Measurements from ENCODE around the gene NUAK2.

Gene NUAK2

GRCh38 chr1:205340676-205341075 is 19.1 kb upstream of the NUAK2 start:
- no peaks in the 10 kb centered on the region for H3K9me3 Mint-ChIP-seq
- no peak overlapping the region for H3K4me3 Mint-ChIP-seq
- CTCF ChIA-PET = interaction anchor here (1.3 to 1.8 kb wide), 3 partner anchors 15 to 90 kb away, joined by 3 to 8 read pairs (median 6); no protein-coding TSS in a partner anchor
- peaks cover 97% of the 10 kb centered on the region for H3K27me3 Mint-ChIP-seq
- H3K27ac Mint-ChIP-seq = no peak overlapping the region
- H3K36me3 Mint-ChIP-seq = no peaks in the 10 kb centered on the region
- DNase-seq = no peak
- peaks cover 4% of the 10 kb centered on the region for H3K4me1 Mint-ChIP-seq

- Mint-ChIP-seq H3K9me3 (no peaks in the 10 kb centered on the region), H3K4me1 (peaks cover 4% of the 10 kb centered on the region), H3K4me3 (no peak overlapping the region), H3K27me3 (peaks cover 95% of the 10 kb centered on the region), H3K27ac (no peak overlapping the region), H3K36me3 (no peaks in the 10 kb centered on the region)
- CTCF ChIA-PET = interaction anchor here (0.7 to 2.1 kb wide), 8 partner anchors 10 to 184 kb away, joined by 3 to 8 read pairs (median 5); no protein-coding TSS in a partner anchor
- DNase-seq = no peak
These were observed 18.2 kb upstream of the NUAK2 start for GRCh38 chr1:205339717-205340116.

GRCh38 chr1:205339197-205339702 is 17.7 kb upstream of the NUAK2 start:
- Mint-ChIP-seq H3K4me3 (no peak overlapping the region), H3K9me3 (no peaks in the 10 kb centered on the region), H3K27me3 (peaks cover 94% of the 10 kb centered on the region), H3K4me1 (peaks cover 2% of the 10 kb centered on the region), H3K36me3 (no peaks in the 10 kb centered on the region), H3K27ac (no peak overlapping the region)
- no peak for DNase-seq
- CTCF ChIA-PET = interaction anchor here (1.2 to 2.1 kb wide), 6 partner anchors 10 to 185 kb away, joined by 4 to 8 read pairs (median 6); no protein-coding TSS in a partner anchor

- Mint-ChIP-seq H3K27me3 (peaks cover 94% of the 10 kb centered on the region), H3K36me3 (no peaks in the 10 kb centered on the region), H3K27ac (no peak overlapping the region), H3K4me1 (no peaks in the 10 kb centered on the region), H3K4me3 (no peak overlapping the region), H3K9me3 (no peaks in the 10 kb centered on the region)
- DNase-seq = no peak
- CTCF ChIA-PET = interaction anchor here (1.5 to 29.1 kb wide), 4 partner anchors 12 to 148 kb away, joined by 3 to 1108 read pairs (median 38); no protein-coding TSS in a partner anchor
These were observed 16.5 kb upstream of the NUAK2 start for GRCh38 chr1:205338011-205338410.

- CTCF ChIA-PET = interaction anchor here (0.7 to 29.1 kb wide), 14 partner anchors 9 to 318 kb away, joined by 3 to 1108 read pairs (median 8); no protein-coding TSS in a partner anchor
- no peak for DNase-seq
- H3K36me3 Mint-ChIP-seq = no peaks in the 10 kb centered on the region
- H3K9me3 Mint-ChIP-seq = no peaks in the 10 kb centered on the region
- peaks cover 94% of the 10 kb centered on the region for H3K27me3 Mint-ChIP-seq
- H3K27ac Mint-ChIP-seq = no peak overlapping the region
- H3K4me1 Mint-ChIP-seq = no peaks in the 10 kb centered on the region
- H3K4me3 Mint-ChIP-seq = no peak overlapping the region
These were observed 15.9 kb upstream of the NUAK2 start for GRCh38 chr1:205337481-205337880.

- Mint-ChIP-seq H3K27me3 (peaks cover 92% of the 10 kb centered on the region), H3K4me1 (no peaks in the 10 kb centered on the region), H3K9me3 (no peaks in the 10 kb centered on the region), H3K27ac (no peak overlapping the region), H3K4me3 (no peak overlapping the region), H3K36me3 (no peaks in the 10 kb centered on the region)
- DNase-seq = peak; percentile 88
- CTCF ChIA-PET = interaction anchor here (0.6 to 29.1 kb wide), 27 partner anchors 9 to 321 kb away, joined by 3 to 1108 read pairs (median 5); partner anchors contain the start of genes KLHDC8A and NUAK2
These were observed 14.1 kb upstream of the NUAK2 start for GRCh38 chr1:205335692-205336091.

GRCh38 chr1:205332015-205332791 is 10.7 kb upstream of the NUAK2 start:
- Mint-ChIP-seq H3K4me1 (no peaks in the 10 kb centered on the region), H3K9me3 (no peaks in the 10 kb centered on the region), H3K27ac (no peak overlapping the region), H3K27me3 (peaks cover 89% of the 10 kb centered on the region), H3K36me3 (no peaks in the 10 kb centered on the region), H3K4me3 (no peak overlapping the region)
- no peak for DNase-seq
- CTCF ChIA-PET = interaction anchor here (1.3 to 29.1 kb wide), 9 partner anchors 11 to 326 kb away, joined by 4 to 1108 read pairs (median 5); partner anchors contain the start of gene NUAK2

GRCh38 chr1:205330150-205330549 is 8.6 kb upstream of the NUAK2 start:
- CTCF ChIA-PET = interaction anchor here (29.1 kb wide), 1 partner anchor 52 kb away, joined by 1108 read pairs; no protein-coding TSS in a partner anchor

GRCh38 chr1:205329719-205330118 is 8.2 kb upstream of the NUAK2 start:
- H3K9me3 Mint-ChIP-seq = no peaks in the 10 kb centered on the region
- no peak overlapping the region for H3K4me3 Mint-ChIP-seq
- peaks cover 90% of the 10 kb centered on the region for H3K27me3 Mint-ChIP-seq
- CTCF ChIA-PET = interaction anchor here (29.1 kb wide), 1 partner anchor 52 kb away, joined by 1108 read pairs; no protein-coding TSS in a partner anchor
- no peak overlapping the region for H3K27ac Mint-ChIP-seq
- no peaks in the 10 kb centered on the region for H3K36me3 Mint-ChIP-seq
- DNase-seq = no peak
- H3K4me1 Mint-ChIP-seq = peaks cover 9% of the 10 kb centered on the region

More at GRCh38 chr1:205330150-205330549, 8.6 kb upstream of the NUAK2 start:
- Mint-ChIP-seq H3K4me1 (peaks cover 4% of the 10 kb centered on the region), H3K36me3 (no peaks in the 10 kb centered on the region), H3K9me3 (no peaks in the 10 kb centered on the region), H3K4me3 (no peak overlapping the region), H3K27me3 (peaks cover 90% of the 10 kb centered on the region), H3K27ac (no peak overlapping the region)
- DNase-seq = no peak

- peaks cover 89% of the 10 kb centered on the region for H3K27me3 Mint-ChIP-seq
- no peaks in the 10 kb centered on the region for H3K9me3 Mint-ChIP-seq
- DNase-seq = no peak
- peaks cover 18% of the 10 kb centered on the region for H3K4me1 Mint-ChIP-seq
- CTCF ChIA-PET = interaction anchor here (5.9 to 29.1 kb wide), 2 partner anchors 8 to 51 kb away, joined by 40 to 1108 read pairs; no protein-coding TSS in a partner anchor
- H3K4me3 Mint-ChIP-seq = no peak overlapping the region
- no peaks in the 10 kb centered on the region for H3K36me3 Mint-ChIP-seq
- H3K27ac Mint-ChIP-seq = no peak overlapping the region
These were observed 6.9 kb upstream of the NUAK2 start for GRCh38 chr1:205328476-205328875.

GRCh38 chr1:205326812-205327466 is 5.4 kb upstream of the NUAK2 start:
- Mint-ChIP-seq H3K4me1 (peaks cover 23% of the 10 kb centered on the region), H3K9me3 (no peaks in the 10 kb centered on the region), H3K27ac (no peak overlapping the region), H3K27me3 (peaks cover 76% of the 10 kb centered on the region), H3K36me3 (no peaks in the 10 kb centered on the region), H3K4me3 (no peak overlapping the region)
- CTCF ChIA-PET = interaction anchor here (0.7 to 29.1 kb wide), 6 partner anchors 9 to 158 kb away, joined by 3 to 1108 read pairs (median 18); no protein-coding TSS in a partner anchor
- no peak for DNase-seq

GRCh38 chr1:205325334-205325884 is 3.9 kb upstream of the NUAK2 start:
- H3K36me3 Mint-ChIP-seq = peaks cover 9% of the 10 kb centered on the region
- no peak overlapping the region for H3K27ac Mint-ChIP-seq
- peaks cover 63% of the 10 kb centered on the region for H3K27me3 Mint-ChIP-seq
- peak; percentile 68 for DNase-seq
- CTCF ChIA-PET = interaction anchor here (0.7 to 29.1 kb wide), 22 partner anchors 8 to 334 kb away, joined by 3 to 1108 read pairs (median 5); partner anchors contain the start of gene TMCC2
- no peaks in the 10 kb centered on the region for H3K9me3 Mint-ChIP-seq
- peaks cover 27% of the 10 kb centered on the region for H3K4me1 Mint-ChIP-seq
- H3K4me3 Mint-ChIP-seq = no peak overlapping the region

GRCh38 chr1:205324781-205325180 is 3.2 kb upstream of the NUAK2 start:
- Mint-ChIP-seq H3K9me3 (no peaks in the 10 kb centered on the region), H3K4me1 (peaks cover 31% of the 10 kb centered on the region), H3K36me3 (peaks cover 12% of the 10 kb centered on the region), H3K27ac (no peak overlapping the region), H3K27me3 (peaks cover 56% of the 10 kb centered on the region), H3K4me3 (no peak overlapping the region)
- no peak for DNase-seq
- CTCF ChIA-PET = interaction anchor here (0.7 to 29.1 kb wide), 16 partner anchors 10 to 333 kb away, joined by 3 to 1108 read pairs (median 6); partner anchors contain the start of gene TMCC2
